Stimulated activated CD8-positive, alpha-beta memory T cell treated with anti-CD3 and anti-CD28 coated beads, Interleukin-2, amount 100 ng/mL, for 1 hour (primary cell): ENCODE results near the gene MYO5B.

Experiments used
- DNase-seq, 2 donors: peaks; one replicate each; pipeline ENCODE4 v3.0.0-alpha.2; 2020; ENCODE audit warnings: low read depth in 2 of 2

Gene MYO5B

DNA sequence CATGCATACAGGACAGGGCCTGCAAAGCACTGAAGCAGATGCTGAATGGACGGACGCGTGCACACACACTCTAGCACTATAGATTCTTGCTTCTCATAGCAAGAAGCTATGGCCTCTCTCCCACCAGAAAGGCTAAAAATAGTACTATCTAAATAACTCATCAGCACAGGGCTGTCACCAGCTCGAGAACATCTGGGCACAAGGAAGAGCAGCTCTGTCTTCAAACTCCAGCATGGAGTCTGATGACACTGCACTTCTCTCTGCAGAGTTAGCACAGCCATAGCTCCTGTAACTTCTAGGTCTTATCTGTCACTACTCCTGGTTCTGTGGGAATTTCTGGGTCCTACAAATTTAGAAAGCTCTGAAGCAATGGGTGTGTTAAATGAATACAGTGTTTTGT lies 123.5 kb downstream of the MYO5B start:
- DNase-seq, result no peak

DNA sequence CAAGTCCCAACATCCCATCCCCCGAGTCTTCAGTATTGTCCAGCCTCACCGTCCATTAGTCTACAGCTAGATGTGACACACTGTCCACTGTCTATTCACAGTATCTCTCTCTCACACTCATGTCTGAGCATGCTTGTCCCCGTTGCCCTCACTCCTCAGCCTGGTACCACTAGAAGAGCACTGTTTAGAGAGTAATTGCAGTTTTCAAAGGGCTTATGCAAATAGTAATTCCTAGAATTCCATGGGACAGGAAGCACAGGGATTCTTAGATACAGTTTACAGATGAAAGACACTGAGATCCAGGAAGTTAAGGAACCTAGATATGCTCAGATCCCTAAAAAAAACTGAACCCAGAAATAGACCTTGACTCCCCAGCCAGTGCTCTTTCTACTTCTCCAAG lies 125.5 kb downstream of the MYO5B start:
- DNase-seq, result no peak

DNA sequence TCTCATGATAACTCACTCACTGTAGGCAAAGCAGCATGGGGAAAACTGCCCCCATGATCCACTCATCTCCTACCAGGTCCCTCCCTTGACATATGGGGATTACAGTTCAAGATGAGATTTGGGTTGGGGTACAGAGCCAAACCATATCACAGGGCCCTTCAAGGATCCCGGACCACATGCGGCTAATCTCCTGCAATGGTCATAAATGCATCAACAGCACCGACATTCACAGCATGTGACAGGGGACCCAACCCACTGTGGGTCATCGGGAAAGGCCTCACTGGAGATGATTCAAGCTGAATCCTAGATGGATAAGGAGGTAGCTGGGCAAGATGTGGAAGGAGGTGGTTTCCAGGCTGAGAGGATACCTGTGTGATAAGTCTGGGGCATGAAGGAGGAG lies 129.4 kb downstream of the MYO5B start:
- no peak for DNase-seq

DNA sequence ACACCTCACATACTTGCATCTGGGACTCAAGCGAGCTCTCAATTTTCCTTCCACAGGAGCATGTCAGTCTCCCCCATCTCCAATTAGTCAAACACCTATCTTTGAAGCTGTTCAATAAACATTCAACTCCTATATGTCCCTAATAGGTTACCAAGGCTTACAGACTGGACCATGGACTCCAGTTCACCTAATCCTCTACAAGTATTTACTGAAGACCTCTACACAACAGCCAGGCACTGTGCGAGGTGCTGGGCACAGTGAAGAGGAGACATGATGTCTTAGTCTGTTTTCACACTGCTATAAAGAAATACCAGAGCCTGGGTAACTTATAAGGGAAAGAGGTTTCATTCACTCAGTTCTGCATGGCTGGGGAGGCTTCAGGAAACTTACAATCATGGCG lies 129.9 kb downstream of the MYO5B start:
- no peak for DNase-seq

DNA sequence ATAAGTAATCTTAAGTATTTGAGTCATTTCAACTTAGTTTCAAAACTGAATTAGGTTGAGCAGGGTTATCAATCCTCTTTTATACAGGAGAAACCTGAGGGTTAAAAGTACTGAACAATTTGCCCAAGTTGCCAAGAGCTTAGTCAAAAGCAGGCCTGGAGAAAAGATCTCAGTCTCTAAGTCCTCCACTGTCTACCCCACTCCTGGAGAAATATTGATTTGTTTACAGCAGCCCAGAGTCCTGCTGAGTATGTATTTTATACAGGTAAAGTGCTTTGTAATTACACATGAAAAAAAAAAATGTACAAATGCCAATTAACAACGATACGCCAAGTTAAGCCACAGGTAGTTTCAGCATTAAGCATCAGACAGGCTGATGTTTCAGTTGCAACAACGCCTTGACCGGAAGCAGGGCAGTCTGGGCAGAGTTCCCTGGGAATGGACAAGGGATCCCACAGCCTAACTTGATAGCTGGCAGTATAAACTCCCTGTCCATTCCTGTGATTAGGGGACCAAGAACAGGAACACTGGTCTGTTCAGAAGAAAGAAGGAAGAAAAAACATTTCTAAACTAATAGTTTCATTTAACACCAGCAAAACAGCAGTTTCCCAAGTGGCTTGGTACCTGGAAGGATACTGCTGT lies 132.9 kb downstream of the MYO5B start:
- no peak for DNase-seq

DNA sequence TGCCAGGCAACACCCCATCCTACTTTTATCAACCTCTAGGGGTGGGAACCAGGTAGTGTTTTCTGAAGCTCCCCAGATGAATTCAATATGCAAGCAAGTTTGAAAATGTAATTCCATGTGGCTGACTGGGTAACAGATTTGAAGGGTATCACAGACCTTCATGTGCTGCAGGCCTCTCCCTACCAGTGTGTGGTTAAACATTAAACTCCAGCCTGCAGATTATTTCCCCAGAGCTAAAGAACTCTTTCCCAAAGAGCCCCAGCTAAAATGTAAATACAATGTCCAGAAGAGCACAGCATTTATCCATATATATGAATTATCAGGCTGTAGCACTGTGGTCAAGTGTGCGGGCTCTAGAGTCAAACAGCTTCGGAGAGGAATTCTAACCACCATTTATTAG lies 134.1 kb downstream of the MYO5B start:
- no peak for DNase-seq

DNA sequence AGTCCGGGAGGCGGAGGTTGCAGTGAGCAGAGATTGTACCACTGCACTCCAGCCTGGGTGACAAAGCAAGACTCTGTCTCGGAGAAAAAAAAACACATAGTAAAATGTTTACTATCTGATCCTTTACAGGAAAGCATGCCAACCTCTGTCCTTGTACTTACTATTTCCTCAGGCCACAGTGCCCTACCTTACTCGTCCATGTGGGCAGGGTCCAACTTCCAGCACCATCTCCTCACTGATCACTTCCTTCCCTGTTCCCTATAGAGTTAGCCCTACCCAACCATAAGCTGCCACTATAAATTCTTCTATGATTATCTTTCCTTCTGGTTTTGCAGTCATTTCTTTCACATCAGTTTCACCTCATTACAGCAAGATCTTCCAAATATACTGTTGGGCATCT lies 136.2 kb downstream of the MYO5B start:
- DNase-seq, result no peak

DNA sequence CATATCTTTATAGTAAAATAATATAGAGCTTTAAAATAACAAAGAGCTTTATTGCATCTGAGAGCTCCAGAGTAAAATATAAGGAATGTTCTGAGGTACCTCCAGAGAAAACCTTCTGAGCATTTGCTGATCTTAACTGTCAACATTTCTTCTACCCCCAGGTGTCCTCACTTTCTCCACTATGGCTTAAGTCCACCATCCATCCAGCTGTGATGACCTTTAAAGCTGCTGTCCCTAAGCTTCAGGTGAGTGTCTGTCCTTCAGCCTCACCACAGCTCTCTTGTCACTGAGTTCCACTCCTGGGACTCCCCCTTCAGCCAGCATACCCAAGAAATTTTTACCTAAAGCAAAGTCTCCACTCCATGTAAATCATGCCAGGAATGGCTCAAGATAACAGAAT lies 137.9 kb downstream of the MYO5B start:
- DNase-seq, result no peak

DNA sequence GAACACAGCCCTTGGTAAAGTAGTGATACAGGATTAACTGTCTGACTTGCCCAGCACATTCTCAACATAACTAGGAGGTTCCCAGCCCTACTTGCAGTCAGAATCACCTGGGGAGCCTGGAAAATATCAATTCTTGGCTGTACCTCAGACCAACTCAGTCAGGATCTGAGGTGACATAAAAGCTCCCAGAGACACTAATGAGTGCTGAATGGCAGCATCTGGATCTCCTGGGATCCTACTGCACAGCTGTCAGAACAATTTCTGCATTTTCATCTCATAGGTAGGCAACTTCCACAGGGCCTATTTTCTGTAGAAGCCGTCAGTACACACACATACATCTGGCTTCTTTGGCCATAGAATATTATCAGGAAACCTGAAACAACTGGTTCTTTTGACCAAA lies 138.8 kb downstream of the MYO5B start:
- DNase-seq, result no peak

DNA sequence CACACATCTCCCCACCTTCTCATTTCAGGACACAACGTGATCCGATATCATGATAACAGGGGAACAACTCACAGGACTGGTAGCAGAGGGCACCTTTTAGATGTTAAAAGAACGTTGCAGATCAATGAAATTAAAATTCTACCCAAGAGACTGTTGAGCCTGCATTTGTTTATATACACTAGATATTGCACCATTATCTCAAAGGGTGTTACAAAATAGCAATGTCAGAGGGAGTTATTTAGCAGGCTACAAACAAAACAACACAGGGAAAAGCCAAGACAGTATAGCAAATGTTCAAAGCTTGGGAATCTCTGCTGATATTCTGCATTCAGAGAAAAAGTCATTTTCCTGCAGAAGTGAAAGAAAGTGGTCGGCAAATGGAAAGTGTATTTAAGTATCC lies 139.5 kb downstream of the MYO5B start:
- DNase-seq, result no peak

DNA sequence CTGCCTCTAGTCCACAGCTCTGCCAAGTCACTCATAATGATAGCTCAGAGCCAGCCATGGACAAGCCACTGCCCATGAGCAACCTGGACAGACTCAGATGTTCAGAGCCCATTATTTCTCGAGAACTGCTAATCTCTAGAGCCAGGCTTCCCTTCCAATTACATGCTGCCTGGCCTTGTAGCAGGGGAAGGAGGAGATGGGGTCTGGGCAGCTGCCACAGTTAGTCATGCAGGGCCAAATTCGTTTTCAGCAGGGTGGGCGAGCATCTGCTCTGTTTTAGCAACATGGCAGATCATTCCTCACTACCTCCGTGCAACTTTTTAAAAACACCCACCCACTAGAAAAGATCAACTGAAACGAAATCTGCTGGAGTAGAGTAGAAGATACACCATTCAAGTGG lies 141.8 kb downstream of the MYO5B start:
- DNase-seq, result no peak

DNA sequence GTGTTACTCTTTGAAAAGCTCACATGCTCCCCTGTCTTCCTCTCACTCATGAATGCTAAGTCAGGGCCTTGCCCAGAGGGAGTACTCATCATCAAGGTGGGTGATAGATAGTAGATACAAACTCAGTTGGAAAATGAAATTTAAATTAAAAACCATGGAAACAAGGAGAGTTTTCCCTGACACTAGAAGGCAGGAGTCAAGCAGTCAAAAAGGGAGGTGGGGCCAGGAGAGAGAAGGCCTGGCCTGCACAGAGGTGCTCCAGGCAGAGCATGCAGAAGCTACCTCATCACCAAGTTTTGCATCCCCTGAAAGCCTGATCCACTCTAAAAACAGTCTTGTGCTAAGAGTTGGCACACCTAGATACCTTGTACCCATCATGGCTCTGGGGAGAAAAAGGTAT lies 143.7 kb downstream of the MYO5B start:
- DNase-seq, result no peak

DNA sequence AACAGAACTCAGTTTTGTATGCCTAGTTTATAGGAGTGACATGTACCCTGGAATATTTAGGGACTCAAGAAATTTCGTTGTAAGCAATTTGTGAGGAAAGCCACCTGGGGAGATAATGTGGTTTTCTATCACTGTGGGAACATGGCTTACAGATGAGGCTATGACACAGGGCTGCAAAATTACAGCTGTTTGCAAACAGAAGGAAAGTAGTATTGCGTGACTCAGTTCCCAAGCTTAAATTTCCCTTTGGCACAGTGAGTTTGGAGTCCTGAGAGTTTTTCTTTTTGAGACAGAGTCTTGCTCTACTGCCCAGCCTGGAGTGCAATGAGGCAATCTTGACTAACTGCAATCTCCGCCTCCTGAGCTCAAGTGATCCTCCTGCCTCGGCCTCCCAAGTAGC lies 149.8 kb downstream of the MYO5B start:
- no peak for DNase-seq

DNA sequence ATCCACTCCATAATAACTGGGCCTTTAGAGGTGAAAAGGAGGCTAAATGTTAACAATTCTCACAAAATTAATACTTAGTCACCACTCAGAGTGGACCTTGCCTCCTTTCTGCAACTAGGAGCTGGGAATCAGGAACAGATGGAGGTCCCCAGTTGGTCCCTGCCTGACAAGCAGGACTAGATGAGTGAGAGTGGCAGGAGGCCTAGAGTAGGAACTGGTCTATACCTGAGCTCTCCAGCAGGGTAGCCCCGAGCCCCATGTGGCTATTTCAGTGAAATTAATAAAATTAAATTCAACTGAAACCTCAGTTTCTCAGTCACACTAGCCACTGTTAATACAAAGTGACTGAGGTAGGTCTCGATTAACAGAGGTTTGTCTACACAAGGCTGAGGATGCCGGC lies 150.5 kb downstream of the MYO5B start:
- DNase-seq, result no peak

DNA sequence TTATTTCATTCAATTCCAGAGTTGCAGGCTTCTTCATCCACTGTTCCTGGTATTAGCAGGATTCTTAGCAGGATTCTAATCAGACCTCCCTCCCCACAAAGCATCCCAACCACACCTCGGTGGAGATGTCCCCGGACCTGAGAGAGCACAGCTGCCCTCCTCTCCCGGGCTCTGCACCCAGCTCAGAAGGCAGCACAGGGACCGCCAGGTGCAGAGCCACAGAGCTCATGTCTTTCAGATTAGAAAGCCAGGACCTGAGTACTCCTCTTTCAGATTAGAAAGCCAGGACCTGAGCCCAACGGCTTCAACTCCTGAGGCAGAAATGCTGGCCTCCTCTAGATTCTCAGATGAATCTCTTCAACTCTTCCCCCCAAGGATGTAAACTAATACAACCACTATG lies 152.3 kb downstream of the MYO5B start:
- no peak for DNase-seq

DNA sequence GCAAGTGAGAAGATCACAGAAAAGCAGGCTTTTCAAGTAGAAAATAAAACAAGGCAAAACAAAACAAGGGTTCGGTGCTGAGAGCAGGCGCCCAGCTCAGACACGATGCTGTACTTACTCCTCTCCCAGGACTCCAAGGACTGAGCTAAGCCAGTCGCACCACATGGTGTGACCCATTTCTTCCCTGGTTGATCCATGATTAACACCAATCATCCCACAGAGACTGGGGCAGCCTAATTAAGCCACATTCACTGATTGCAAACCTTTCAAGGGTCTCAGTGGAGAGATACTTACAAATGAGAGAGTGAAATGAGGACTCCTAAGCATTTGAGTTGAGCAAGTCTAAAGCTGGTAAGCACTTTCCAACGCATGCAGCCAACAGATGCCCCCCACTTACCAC lies 155.2 kb downstream of the MYO5B start:
- no peak for DNase-seq

DNA sequence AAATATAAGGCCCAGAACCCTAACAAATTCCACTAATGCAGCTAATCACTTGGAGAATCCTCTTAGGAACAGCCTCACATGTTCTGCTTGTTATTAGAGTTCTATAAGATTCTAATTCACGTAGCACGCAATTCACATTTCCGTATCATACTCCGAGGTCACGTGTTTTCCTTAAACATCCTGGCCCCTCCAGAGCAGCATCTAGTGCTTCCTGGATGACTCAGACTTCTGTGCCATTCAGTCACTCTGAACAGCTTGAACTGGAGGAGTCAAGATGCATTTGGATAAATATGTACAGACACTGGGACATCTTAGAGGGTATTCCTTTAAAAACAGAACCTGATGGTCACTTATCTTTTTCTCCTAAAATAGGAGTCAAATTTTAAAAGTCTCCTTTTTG lies 156.5 kb downstream of the MYO5B start:
- DNase-seq, result no peak

DNA sequence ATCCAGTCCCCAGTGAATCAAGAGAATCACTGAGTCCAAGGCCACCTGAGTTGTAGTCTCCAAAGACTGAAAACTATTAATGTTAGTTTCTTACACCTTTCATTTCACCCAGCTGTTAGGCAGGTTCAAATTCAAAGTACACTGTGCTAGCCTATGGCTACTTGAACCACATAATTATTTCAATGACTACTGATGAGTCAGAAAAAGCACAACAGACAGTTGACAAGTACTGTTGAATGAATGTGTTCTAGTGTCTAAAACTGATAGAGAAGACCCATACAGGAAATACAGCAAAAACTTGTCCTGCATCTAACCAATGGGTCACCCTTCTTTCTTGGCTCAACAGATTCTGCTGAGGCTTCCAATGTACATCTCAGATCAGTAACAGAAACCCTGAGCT lies 160.9 kb downstream of the MYO5B start:
- DNase-seq, result no peak

DNA sequence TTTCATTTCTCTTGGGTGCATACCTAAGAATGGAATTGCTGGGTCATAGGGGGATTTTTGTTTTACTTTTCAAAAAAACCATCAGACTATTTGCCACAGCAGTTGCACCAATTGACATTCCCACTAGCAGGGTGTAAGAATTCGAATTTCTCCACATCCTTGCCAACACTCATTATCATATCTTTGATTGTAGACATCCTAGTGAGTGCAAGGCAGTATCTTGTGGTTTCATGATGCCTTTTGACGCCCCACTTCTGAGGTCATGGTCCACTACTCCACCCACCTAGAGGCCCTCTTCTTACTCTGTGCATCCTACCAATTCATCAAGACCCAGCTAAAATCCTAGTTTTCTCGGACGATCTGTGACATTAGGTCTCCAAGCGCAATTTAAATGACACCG lies 161.9 kb downstream of the MYO5B start:
- DNase-seq, result no peak

DNA sequence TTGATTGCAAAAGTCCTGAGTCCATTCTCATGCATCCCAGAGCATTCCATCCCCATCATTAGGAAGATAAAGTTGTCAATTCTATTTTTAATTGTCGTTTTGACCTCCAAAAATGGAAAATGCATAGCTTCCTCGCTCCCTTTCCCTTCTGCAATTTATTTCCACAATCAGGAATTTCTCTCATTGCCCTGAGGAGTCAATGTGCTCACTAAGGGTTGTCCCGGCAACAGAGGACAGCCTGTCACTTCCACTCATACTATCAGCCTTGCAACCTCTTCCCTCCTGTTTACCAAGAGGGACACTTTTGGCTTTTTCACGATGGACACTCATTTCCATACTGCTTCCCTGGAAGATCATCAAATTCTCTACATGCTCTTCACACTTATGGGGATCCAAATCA lies 164.8 kb downstream of the MYO5B start:
- no peak for DNase-seq

DNA sequence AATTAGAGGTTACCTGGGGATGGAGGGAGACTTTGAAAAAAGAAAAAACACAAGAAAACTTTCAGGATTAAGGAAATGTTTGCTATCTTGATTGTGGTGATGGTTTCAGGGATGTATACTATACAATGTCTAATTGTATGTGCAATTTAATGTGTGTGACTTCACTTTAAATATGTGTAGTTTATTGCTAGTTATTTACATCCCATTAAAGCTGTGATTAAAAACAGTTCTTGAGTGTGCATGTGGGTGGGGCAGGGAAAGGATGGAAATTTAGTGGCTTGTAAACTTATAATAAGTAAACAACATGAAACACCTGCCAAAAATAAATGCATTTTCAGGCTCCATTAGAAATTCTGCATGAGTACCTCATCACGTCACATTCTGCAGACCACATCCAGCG lies 167.0 kb downstream of the MYO5B start:
- no peak for DNase-seq

DNA sequence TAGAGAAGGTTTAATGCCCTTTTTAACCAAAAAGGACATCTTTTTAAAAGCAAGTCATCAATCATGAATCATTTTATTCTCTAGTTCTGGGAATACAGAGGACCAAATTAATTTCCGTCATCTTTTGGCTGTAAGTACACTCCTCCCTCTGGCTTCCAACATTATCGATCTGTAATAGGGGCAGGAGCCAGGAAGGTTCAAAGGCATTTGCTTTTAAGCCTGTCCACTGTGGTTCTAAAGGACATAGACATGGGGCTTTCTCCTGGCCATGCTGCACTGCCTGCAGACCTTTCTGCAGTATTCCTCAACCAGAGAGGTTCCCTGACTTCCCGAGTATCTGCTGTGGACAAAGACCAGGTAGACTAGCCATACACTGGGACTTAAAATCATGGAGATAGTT lies 170.5 kb downstream of the MYO5B start:
- no peak for DNase-seq

DNA sequence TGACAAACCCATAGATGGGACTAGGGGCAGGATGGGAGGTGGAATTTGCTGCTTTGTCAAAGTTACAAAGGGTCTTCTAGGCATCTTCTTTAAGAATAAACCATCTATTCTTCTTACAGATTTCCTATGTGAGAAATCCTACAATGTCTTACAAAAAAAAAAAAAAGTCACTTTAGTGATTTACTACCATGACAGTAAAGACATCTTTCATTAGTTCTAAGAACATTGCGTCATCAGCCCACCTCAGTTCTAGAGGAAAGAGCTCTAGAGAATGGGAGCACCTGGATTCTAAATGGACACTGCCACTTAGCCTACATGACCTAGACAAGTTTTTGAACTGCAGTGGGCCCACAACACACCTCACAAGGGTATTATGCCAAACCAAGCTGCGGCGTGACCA lies 172.0 kb downstream of the MYO5B start:
- DNase-seq, result no peak

DNA sequence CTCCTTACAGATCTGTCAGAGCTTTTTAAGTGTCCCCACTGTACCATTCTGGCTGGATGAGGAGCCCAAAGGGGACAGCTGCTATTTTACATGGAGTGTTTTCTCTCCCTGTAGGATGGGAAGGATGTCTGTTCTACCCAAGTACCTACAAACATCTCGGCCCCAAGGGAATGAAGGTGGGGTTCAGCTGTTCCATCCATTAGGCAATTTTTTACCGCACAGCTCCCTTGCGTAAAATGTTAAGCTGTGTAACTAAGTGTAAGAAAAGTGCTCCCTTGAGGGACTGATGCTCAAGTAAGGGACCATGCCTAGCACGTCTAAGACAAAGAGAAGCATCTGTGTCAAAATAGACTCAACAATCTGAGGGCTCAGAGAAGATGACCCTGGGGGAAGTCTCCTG lies 180.3 kb downstream of the MYO5B start:
- DNase-seq, result no peak
